ENCODE data around the gene DAND5. TPM values are rescaled to one million over a fixed set of nuclear protein-coding genes. Genes with fewer than 3 reads are reported as not detected.

Gene DAND5
- total RNA-seq, 1 donor from 2014 or later, result not detected

DNA sequence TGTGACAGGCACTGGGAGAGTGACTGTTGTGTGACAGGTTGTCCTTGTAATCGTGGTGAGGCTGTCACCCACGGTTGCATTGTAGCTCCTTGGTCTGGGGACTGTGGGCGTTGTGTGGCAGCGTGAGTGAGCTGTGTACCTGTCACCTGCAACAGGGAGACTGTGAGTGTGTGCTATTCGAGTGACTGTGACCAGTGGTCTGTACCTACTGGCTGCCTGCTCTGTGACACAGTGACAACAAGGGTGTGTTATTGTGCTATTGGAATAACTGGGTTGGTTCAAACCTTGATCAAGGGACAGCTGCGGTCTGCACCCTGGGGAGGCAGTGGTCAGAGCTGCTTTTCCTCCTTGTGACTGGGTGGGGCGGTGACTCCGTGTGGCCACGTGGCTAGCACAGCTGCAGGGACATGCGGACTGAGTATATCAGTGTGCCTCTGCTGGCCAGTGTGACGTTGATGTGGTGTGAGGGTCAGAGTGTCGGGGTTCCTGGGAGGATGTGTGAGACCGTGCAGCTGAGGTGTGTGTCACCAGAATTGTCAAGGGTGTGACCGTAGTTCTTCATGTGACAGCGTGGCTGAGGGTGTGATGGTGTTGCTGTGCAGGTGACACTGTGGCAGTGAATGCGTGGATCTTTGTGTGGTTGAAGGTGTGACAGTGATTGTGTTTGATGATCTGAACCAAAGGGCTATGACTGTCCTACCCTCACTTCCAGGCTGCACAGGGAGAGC, 15.8 kb downstream of the DAND5 start:
- no peaks in the 10 kb centered on the region for H4K20me1 ChIP-seq (ENCODE audit: insufficient read depth, low read length)
- Mint-ChIP-seq H3K9me3 (ENCODE audit: unreplicated experiment) (no peaks in the 10 kb centered on the region), H3K36me3 (ENCODE audit: low read depth, unreplicated experiment) (peaks cover 2% of the 10 kb centered on the region), H3K4me1 (ENCODE audit: low read depth, unreplicated experiment) (peaks cover 2% of the 10 kb centered on the region), H3K4me3 (ENCODE audit: unreplicated experiment) (no peak overlapping the region), H3K27ac (ENCODE audit: unreplicated experiment) (no peak overlapping the region), H3K27me3 (ENCODE audit: low read depth, unreplicated experiment) (peaks cover 27% of the 10 kb centered on the region)
- no peak overlapping the region for H2AFZ ChIP-seq (ENCODE audit: low read depth, low read length)
- DNase-seq (ENCODE audit: low read depth) (peak; percentile 74), FAIRE-seq (peak; percentile 70)
- no peaks in the 10 kb centered on the region for H3K36me3 ChIP-seq (ENCODE audit: insufficient read depth, low read length)
- TF ChIP-seq, protein P1, sequence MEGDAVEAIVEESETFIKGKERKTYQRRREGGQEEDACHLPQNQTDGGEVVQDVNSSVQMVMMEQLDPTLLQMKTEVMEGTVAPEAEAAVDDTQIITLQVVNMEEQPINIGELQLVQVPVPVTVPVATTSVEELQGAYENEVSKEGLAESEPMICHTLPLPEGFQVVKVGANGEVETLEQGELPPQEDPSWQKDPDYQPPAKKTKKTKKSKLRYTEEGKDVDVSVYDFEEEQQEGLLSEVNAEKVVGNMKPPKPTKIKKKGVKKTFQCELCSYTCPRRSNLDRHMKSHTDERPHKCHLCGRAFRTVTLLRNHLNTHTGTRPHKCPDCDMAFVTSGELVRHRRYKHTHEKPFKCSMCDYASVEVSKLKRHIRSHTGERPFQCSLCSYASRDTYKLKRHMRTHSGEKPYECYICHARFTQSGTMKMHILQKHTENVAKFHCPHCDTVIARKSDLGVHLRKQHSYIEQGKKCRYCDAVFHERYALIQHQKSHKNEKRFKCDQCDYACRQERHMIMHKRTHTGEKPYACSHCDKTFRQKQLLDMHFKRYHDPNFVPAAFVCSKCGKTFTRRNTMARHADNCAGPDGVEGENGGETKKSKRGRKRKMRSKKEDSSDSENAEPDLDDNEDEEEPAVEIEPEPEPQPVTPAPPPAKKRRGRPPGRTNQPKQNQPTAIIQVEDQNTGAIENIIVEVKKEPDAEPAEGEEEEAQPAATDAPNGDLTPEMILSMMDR (IDR thresholded peaks at IDR 0.05; ENCODE audit: insufficient read depth, low read depth, low read length), result no peak
- TF ChIP-seq EZH2 (IDR thresholded peaks at IDR 0.05; ENCODE audit: insufficient read depth, low read length), result no peak
- peak overlapping the region; percentile 38 for H3K4me2 ChIP-seq (ENCODE audit: low read length)
- peak overlapping the region; percentile 27 for H3K9ac ChIP-seq (ENCODE audit: low read length)
- H3K4me1 ChIP-seq (ENCODE audit: insufficient read depth, low read length), result peaks cover 18% of the 10 kb centered on the region
- H3K79me2 ChIP-seq (ENCODE audit: insufficient read depth, low read length), result no peaks in the 10 kb centered on the region
- no peak overlapping the region for H3K4me3 ChIP-seq (ENCODE audit: insufficient read depth, low read depth, low read length)
- no peaks in the 10 kb centered on the region for H3K27me3 ChIP-seq (ENCODE audit: insufficient read depth, low read length)
- no peaks in the 10 kb centered on the region for H3K9me3 ChIP-seq (ENCODE audit: insufficient read depth, low read depth, low read length)
- H3K27ac ChIP-seq (ENCODE audit: low read depth, low read length), result no peak overlapping the region

DNA sequence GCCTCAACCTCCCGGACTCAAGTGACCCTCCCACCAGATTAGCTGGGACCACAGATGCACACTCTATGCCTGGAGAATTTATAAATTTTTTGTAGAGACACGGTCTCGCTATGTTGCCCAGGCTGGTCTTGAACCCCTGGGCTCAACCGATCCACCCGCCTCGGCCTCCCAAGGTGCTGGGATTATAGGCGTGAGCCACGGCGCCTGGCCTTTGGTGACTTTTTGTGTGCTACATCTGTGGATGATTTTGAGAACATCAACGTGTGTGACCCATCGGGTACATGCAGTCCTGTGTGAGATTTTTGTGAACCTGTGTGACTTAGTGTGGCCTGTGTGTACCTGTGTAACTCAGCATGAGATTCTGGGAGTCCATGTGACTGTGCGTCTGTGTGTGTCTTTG, 17.4 kb downstream of the DAND5 start:
- Histone ChIP-seq H3K79me2 (ENCODE audit: insufficient read depth, low read length) (no peaks in the 10 kb centered on the region), H3K4me3 (ENCODE audit: insufficient read depth, low read depth, low read length) (no peak overlapping the region), H3K9me3 (ENCODE audit: insufficient read depth, low read depth, low read length) (no peaks in the 10 kb centered on the region), H3K4me2 (ENCODE audit: low read length) (no peak overlapping the region), H3K27me3 (ENCODE audit: insufficient read depth, low read length) (no peaks in the 10 kb centered on the region), H3K9ac (ENCODE audit: low read length) (no peak overlapping the region), H3K36me3 (ENCODE audit: insufficient read depth, low read length) (no peaks in the 10 kb centered on the region), H3K27ac (ENCODE audit: low read depth, low read length) (no peak overlapping the region), H3K4me1 (ENCODE audit: insufficient read depth, low read length) (peaks cover 18% of the 10 kb centered on the region), H2AFZ (ENCODE audit: low read depth, low read length) (no peak overlapping the region), H4K20me1 (ENCODE audit: insufficient read depth, low read length) (no peaks in the 10 kb centered on the region)
- Mint-ChIP-seq H3K4me1 (ENCODE audit: low read depth, unreplicated experiment) (peaks cover 2% of the 10 kb centered on the region), H3K27ac (ENCODE audit: unreplicated experiment) (no peak overlapping the region), H3K27me3 (ENCODE audit: low read depth, unreplicated experiment) (peaks cover 35% of the 10 kb centered on the region), H3K36me3 (ENCODE audit: low read depth, unreplicated experiment) (peaks cover 2% of the 10 kb centered on the region), H3K4me3 (ENCODE audit: unreplicated experiment) (no peak overlapping the region), H3K9me3 (ENCODE audit: unreplicated experiment) (no peaks in the 10 kb centered on the region)
- no peak for TF ChIP-seq EZH2 (IDR thresholded peaks at IDR 0.05; ENCODE audit: insufficient read depth, low read length)
- TF ChIP-seq, protein P1 (IDR thresholded peaks at IDR 0.05; ENCODE audit: insufficient read depth, low read depth, low read length), result no peak
- no peak for DNase-seq (ENCODE audit: low read depth)
- no peak for FAIRE-seq

GRCh38 chr19:12987190-12987589, 17.8 kb downstream of the DAND5 start:
- no peak overlapping the region for H3K4me3 Mint-ChIP-seq (ENCODE audit: unreplicated experiment)
- TF ChIP-seq, protein P1 (IDR thresholded peaks at IDR 0.05; ENCODE audit: insufficient read depth, low read depth, low read length), result no peak
- no peak for TF ChIP-seq EZH2 (IDR thresholded peaks at IDR 0.05; ENCODE audit: insufficient read depth, low read length)
- Histone ChIP-seq H3K4me3 (ENCODE audit: insufficient read depth, low read depth, low read length) (no peak overlapping the region), H3K36me3 (ENCODE audit: insufficient read depth, low read length) (no peaks in the 10 kb centered on the region), H3K79me2 (ENCODE audit: insufficient read depth, low read length) (no peaks in the 10 kb centered on the region), H3K27ac (ENCODE audit: low read depth, low read length) (no peak overlapping the region), H3K9me3 (ENCODE audit: insufficient read depth, low read depth, low read length) (no peaks in the 10 kb centered on the region), H3K9ac (ENCODE audit: low read length) (no peak overlapping the region), H3K4me2 (ENCODE audit: low read length) (no peak overlapping the region), H3K4me1 (ENCODE audit: insufficient read depth, low read length) (peaks cover 18% of the 10 kb centered on the region), H4K20me1 (ENCODE audit: insufficient read depth, low read length) (no peaks in the 10 kb centered on the region), H2AFZ (ENCODE audit: low read depth, low read length) (no peak overlapping the region), H3K27me3 (ENCODE audit: insufficient read depth, low read length) (no peaks in the 10 kb centered on the region)
- H3K27me3 Mint-ChIP-seq (ENCODE audit: low read depth, unreplicated experiment), result peaks cover 37% of the 10 kb centered on the region
- peaks cover 2% of the 10 kb centered on the region for H3K36me3 Mint-ChIP-seq (ENCODE audit: low read depth, unreplicated experiment)
- DNase-seq (ENCODE audit: low read depth), result no peak
- FAIRE-seq, result no peak
- H3K27ac Mint-ChIP-seq (ENCODE audit: unreplicated experiment), result no peak overlapping the region
- peaks cover under 1% of the 10 kb centered on the region for H3K9me3 Mint-ChIP-seq (ENCODE audit: unreplicated experiment)
- H3K4me1 Mint-ChIP-seq (ENCODE audit: low read depth, unreplicated experiment), result peaks cover 2% of the 10 kb centered on the region

Measured in astrocyte (in vitro differentiated cells and primary cell).